T1000 (cell line): ENCODE results near the gene CACNA2D1.

Source experiments
- DNase-seq: peaks from one replicate; lab custom pipeline; 2025; ENCODE audit warnings: mixed read lengths; lab: John Stamatoyannopoulos, UW

CACNA2D1 gene

DNA sequence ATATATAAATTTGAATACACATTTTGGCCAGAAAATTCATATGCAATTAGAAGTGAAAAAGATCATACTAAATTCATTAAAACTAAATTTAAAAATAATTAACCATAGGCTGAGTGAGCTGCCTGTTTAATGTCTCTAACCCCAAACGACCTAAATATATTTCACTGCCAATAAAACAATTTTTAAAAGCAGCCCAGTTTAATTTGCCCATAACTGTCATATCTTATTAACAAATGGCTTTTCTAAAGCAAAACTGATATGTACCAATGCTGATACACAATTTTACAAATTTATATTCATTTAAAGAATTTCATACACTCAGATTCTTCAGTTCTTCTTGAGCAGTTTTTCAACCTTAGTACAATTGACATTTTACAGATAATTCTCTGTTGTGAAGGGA, 99.9 kb downstream of the CACNA2D1 start:
- DNase-seq: no peak

DNA sequence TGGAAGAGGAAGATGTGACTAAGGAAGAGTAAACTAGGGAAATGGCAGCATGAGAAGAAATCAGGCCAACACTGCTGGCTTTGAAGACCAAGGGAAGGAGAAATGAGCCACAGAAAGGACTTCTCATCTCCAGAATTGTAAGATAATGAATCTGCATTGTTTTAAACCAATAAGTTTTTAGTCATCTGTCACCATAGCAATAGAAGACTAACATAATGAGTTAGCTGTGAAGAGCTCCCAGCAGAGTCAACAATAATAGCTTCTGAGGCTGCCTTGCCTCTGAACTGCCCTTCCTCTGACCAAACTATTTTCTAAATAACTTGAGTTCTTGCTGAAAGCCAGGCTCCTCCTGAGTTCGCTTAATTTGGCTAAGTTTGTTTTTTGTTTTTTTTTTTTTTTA, 103.6 kb downstream of the CACNA2D1 start:
- DNase-seq: no peak

DNA sequence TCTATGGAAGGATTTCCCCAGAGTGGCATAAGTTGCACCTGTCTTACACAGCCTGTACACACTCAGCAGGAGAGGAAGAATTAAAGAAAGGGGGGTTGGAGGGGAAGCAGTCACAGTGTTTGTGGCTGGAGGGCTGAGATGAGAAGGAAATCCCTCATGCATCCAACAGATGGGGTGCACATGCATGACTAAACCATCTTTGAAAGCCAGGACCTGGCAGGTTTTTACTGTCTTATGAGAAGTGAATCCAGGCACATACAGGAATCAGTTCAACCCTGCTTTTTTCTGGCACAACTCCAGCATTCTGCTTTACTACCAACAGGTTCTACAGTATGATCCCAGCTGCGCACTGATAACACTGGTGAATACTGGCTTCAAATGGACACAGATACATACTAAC, 107.7 kb downstream of the CACNA2D1 start:
- DNase-seq: no peak

DNA sequence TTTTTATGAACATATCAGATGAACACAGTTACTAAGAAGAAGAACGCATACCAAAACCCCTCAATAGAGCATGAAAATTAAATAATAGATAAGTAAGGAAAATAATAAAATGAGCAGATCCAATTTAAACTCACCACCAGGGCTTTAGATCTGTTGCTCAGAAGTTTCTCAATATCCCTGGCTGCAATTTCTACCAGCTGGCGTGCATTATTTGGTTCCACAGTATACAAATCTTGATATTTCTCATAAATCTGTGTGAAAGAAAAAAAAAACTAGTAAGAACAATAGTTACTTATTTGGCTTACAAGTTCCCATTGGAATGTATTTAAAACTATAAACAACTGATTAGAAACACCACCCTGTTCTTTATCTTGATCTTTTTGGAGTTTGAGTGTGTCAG, 108.6 kb downstream of the CACNA2D1 start:
- no peak for DNase-seq

DNA sequence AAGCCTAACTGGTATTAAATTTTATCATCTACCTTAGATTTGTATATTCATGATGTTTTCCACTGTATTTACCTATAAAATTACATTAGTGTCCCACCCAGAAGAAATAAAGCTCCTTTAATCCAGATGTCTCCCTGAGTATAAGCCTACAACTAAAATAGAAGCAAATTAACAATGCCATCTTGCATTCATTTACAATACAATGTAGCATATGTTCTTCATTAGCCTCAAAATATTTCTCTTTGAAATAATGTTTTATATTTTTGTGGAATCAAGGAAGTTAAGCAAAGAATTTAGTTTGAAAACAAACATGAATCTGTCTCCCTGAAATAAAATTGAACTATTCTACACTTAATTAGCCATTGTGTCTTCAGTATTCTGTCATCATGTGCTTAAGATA, 112.3 kb downstream of the CACNA2D1 start:
- no peak for DNase-seq

DNA sequence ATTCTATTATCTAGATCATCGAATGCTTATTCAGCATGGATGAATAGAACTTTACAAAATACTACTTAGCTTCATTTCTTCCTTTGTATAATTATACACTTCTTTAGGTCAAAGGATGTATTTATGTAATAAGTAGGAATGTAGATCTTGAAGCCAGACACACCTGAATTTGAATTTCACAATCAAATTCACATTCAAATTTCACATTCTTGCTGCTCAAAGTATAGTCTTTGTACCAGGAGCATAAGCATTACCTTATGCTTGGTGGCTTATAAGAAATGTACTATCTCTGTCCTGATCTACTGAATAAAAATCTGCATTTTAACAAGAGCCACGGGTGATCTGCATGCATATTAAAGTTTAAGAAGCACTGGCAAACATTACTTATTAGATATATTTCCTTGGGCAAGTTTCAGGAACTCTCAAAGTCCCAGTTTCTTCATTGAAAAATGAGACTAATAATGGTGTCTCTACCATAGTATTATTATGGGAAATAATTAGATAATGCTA, 112.8 kb downstream of the CACNA2D1 start:
- DNase-seq: no peak

DNA sequence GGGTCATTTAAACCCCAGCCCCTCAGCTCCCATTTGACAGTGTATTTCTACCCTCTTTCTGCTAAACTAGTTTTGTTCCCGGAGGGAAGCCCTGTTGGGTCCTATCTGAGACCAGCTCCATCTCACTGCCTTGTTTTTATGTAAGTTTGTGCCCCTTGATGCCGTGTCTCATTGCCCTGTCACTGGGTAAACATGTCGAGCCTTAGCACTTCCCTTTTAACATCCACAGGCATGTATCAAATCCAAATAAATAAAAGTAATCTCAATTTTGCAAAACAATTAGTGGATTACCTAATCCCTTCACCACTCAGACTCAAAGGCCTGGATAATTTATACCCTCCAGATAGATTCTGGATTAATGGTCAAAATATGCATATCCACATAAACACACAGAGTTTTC, 115.7 kb downstream of the CACNA2D1 start:
- no peak for DNase-seq

DNA sequence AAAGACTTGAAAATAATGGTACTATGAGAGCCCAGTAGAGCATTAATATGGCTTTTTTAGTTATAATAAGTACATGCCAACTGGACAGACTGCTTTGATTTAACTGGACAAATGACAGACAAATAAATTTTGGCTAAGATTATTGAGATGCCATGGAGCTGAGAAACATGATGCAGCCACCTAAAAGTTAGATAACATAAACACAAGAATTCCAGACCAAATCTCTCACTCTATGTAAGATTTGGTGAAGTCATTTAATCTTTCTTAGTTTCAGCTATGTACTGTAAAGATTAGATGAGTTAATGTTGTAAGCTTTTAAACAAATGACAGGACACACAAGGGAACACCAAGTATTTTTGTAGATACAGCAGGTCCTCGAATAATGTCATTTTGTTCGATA, 118.2 kb downstream of the CACNA2D1 start:
- no peak for DNase-seq

DNA sequence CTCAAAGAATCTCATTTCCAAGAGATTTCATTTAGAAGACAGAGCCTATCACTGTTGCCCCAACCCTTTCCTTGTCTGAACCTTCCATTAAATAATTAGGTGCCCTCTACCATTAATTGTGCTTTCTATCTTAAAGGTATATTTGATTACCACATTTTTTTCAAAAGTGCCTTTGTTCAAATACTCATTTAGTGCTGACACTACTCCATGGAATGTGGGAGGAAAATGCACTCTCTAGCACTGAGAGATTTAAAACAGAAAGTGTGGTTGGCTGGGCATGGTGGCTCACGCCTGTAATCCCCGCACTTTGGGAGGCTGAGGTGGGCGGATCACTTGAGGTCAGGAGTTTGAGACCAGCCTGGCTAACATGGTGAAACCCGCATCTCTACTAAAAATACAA, 119.8 kb downstream of the CACNA2D1 start:
- DNase-seq: no peak

DNA sequence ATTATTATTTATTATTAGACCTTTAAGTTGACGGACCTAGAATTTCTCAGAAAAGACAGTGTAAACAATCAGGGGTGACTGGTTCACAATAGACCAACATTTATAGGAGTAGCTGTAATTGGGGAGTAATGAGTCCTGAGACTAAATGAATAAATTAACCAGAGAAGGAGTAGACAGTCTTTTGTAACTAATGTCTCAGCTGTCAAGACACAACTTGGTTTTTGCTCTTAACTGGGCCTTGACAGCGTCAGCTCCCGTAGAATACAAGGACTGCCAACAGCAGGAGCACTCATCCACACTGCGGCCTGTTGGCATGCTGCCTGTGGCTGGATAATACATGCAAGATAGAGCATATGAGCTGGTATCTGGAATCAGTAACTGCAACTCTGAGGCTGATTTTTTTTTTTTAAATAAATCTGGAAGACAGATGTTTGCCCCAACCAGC, 123.9 kb downstream of the CACNA2D1 start:
- DNase-seq: no peak

DNA sequence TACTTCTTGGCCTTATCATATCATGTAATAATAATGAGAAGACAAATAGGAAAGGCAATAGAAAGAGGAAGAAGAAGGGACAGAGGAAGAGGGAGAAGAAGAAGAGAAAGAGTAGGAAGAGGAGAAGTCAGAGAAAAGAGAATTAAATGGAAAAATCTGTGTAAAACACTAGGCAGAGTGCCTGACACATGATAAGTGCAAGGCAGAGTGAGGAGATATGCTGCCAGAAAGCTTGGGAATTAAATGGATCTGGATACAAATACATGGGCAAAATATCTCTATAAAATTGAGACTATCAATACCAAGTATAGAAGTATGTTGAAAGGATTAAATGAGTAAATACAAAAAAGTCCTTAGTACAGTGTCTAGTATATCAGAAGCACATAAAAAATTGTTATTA, 124.8 kb downstream of the CACNA2D1 start:
- DNase-seq: no peak

DNA sequence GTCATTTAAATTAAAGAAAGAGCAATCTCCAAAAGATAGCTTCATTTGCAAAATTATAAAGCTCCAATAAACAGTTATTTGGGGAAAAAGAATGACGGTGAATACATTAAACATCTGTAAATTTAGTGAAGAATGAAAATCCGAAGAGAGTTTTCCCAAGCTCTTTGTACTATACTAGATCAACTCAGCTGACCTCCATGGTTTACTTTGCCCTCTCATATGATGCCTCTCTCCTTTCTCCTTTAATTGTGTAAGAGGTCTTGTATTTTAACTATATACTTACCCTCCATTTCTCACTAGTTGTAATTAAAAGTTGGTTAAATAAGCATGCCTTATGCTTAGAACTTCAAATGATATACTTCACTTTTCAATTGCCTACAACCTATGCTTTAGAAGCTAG, 125.8 kb downstream of the CACNA2D1 start:
- DNase-seq: no peak

DNA sequence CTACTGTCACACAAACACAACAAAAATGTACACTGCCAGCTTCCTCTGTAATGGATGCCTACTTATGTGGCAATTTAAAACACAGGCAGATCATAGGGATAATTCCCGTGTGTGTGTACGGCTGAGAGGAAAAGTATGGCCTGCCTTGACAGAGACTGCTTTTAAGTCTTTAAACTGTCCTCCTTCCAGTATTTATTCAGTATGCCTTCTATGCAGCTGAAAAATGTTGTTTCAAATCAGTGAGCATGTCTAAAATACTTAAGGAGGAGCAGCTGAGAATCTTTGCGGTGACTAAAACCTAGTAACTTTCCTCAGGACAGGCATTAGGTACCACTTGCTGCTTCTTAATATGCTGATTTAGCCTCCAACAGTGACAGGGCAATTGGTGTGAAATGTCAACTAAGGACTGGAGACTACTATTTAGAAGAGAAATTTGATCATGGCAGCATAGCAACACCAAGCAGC, 126.3 kb downstream of the CACNA2D1 start:
- DNase-seq: no peak

DNA sequence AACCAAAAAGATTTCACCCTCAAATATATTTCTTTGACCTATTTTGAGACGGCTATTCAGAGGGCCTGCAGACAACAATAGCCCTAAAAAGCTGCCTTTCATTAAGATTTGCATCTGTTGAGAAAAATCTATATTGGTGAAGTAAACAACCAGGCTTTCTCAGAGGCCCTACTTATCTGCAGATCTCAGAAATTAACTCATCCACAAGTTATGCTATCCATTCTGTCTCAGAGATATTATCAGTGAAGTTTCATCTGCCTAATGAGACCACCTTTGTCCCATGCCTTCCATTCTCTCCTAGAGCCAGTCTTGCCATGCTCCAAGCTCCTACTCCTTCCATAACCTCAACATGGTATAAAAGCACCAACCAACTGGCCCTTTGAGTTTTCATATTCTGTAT, 130.3 kb downstream of the CACNA2D1 start:
- no peak for DNase-seq

DNA sequence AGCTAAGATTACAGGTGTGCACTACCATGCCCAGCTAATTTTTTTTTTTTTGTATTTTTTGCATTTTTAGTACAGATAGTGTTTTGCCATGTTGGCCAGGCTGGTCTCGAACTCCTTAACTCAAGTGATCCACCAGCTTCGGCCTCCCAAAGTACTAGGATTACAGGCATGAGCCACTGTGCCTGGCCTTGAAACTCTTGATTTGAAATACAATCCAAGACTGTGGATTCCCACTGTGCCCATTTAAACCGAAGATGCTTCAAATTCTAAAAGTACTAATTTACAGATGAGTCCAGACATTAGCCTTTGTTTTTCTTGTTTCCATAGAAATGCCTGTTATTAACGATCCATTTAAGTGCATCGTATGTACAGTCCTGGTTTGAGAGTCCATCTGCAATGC, 130.9 kb downstream of the CACNA2D1 start:
- no peak for DNase-seq

DNA sequence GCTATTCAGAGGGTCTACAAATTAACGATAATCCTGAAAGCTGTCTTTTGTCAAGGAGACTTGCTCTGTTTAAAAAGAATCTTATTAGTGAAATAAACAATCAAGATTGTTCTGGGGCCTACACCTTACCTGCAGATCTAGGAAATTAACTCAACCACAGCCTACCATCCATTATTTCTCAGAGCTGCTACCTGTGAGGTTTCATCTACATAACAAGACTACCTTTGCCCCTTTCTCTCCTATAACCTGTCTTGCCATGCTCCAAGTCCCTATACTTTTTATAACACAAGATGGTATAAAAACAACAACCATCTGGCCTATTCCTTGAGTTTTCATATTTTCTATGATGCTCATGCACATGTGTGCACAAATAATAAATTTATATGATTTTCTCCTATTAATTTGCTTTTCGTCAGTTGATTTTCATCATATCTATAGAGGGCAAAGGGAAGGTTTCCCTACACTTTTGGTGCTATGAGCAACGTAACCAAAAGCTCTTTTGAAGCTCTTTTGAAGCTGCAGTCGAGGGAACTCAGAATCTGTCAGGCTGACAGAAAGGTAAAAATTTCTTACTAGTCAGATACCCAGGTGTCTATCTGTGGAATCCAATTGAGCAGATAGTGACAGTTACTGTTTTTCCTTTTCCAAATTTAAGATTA, 138.1 kb downstream of the CACNA2D1 start:
- DNase-seq: no peak

DNA sequence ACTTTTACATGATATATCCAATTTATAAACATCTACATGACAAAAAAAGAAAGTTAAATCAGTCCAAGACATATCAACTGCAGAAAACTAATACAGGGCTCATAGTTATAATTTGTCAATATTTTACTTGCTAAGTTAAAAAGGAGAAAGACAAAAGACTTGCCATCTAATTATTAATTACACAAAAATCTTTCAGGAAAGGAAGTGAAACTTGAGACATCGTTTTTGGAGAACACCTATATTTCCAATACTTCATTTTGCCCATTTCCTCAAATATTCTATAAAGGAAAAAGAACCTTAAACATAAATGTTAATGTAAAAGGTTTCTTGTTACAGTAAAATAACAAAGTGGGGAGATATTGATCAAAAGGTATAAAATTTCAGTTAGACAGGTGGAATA, 148.7 kb downstream of the CACNA2D1 start:
- no peak for DNase-seq

DNA sequence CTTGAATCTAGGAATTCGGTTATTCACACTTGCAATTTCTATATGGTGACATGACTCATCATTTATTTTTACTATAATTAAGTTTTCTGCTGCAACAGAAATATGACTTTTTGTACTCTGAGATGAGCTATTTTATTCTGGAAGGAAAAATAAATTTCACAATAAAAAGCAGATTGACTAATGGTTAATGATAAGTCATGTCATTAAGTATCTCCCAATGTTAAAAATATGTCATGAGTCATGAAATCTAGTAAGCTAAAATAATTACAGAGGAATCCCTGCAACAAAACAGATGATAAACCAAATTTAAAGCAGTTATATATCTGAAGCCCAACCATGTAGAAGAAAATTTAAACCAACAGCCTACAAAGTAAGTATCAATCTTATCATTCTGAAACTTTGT, 149.2 kb downstream of the CACNA2D1 start:
- no peak for DNase-seq

DNA sequence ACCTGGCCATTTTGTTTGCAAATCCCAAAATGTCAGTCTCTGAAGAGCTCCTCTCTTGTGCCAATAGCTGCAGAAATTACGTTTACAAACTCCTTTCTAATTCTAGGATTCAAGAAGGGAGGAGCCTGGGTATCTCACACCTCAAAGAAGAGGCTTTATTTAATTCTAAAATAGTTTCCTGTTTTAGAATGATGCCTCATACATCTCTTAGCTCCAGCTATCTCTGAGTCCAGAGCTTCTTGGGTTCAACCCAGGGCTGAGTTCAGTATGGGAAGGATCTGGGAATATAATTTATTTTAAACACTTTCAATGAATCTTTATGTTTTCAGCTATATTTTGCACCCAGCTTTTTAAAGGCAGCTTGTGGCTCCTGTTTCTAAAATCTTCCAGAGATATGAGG, 150.1 kb downstream of the CACNA2D1 start:
- DNase-seq: no peak

DNA sequence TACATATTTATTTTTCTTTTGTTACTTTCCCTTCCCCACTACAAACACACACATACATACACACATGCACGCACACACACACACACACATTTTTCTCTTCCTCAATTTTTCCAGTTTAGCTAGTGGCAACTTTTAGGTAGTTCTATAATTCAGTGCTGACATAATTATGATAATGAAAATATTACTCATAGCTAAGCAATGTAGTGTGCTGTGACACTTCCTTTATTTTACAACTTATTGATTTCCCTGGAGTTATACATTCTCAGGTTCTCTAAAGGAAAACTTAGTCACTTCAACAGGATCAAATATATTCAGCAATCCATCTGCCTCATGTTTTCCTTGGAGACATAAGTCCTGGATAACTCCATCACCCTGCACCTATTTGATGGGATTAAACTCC, 151.6 kb downstream of the CACNA2D1 start:
- no peak for DNase-seq

DNA sequence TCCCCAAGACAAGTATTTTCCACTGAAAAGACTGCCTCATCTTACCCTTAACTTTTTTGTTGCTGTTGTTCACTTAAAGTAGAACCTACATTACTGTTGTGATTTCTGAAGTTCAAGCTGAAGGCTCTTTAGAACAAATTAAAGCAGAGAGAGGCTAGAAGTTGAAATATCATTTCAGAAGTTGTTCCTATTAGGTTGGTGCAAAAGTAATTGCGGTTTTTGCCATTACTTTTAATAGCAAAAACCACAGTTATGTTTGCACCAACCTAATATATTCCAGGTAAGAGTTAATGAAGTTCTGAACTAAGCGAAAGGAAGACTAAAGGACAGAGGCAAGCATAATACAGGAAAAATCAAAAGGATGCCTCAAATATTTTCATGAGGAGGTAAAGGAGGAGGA, 153.7 kb downstream of the CACNA2D1 start:
- no peak for DNase-seq

DNA sequence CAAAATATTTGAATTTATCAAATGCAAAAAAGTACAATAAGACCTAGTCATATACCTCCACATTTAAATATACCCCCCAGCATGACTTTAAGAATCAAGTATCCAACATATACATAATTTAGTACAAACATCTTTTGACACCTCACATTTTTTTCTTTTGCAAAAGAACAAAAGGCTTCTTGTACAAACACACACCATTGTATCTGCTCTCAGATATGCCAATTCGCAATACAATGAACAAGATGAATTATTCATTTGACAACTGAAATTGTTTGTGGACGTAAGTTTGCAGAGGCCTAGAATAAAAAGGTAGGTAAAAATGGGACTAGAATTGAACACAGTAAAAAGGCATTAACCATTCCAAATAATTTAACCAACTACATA, 154.4 kb downstream of the CACNA2D1 start:
- no peak for DNase-seq

DNA sequence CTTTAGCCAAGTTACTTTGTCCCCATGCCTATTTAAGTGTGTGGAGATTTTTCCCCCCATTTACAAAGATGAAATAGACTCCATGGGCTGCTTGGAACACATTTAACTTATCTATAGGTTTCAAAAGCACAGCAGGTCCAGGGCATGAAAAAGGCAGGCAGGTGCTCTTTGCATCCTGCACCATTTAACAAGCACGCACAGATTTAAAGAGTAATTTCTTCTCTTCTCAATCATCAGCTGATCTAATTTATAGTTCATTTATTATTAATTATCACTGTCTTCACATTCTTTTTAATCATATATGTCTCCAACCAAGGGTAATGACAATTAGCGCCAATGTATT, 156.8 kb downstream of the CACNA2D1 start:
- DNase-seq: no peak

DNA sequence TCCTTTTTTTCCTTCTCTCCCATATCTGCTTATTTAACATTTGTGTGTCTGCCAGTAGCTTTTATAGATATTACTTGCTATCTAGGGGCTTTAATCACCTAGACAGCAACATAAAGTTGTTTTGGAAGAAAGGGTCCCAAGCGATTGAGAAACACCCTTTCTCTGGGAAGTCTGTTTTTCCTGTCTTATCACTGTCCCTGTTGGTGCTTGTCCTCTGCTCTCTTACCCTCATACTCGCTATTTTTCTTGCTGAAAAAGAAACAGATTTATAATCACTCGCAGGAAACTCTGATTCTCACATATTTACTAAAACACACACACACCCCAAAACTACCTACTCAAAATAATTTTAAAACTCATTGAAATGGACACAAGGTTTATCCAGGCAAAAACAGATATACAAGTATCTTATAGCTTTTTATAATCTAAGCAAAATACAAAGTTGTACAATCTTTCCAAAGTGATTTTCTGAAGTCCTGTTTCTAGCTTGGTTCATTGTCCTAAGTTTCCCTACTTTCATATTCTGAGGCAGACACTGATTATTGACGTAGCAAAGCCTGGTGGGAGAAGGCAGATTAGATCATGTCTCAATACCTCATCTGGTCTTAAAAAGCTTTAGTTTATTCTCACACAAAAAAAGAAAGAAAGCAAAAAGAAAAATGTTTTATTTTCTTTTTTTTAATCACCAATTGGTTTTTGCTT, 157.3 kb downstream of the CACNA2D1 start:
- DNase-seq: no peak
